Mesenchymal stem cell (in vitro differentiated cells and primary cell): ENCODE data around the gene KRTAP19-4. TPM values are rescaled to one million over a fixed set of nuclear protein-coding genes. Genes with fewer than 3 reads are reported as not detected.

Experiments used
- DNase-seq: peaks from one replicate; pipeline ENCODE4 v3.0.0-alpha.2; 2013
- H2AFZ ChIP-seq: one replicate; pipeline ENCODE4 v1.6.1; 2013; ENCODE audit warnings: low read depth, mild to moderate bottlenecking, control low read depth, inconsistent platforms, low read length, moderate library complexity
- H2AK5ac ChIP-seq: 2 replicates; pipeline ENCODE4 v1.6.1; 2013; ENCODE audit warnings: low read length, moderate library complexity, mild to moderate bottlenecking, inconsistent platforms; ENCODE audit not compliant: severe bottlenecking
- H2BK120ac ChIP-seq: one replicate; pipeline ENCODE4 v1.6.1; 2013; ENCODE audit warnings: low read depth, mild to moderate bottlenecking, inconsistent platforms, low read length, moderate library complexity
- H2BK12ac ChIP-seq, 2 experiments: one replicate each; pipeline ENCODE4 v1.6.1; 2013; ENCODE audit warnings: inconsistent platforms in 2 of 2, low read length in 2 of 2, mild to moderate bottlenecking in 2 of 2, moderate library complexity in 2 of 2, control low read depth in 1 of 2
- H2BK15ac ChIP-seq: one replicate; pipeline ENCODE4 v1.6.1; 2013; ENCODE audit warnings: mild to moderate bottlenecking, low read depth, inconsistent platforms; ENCODE audit not compliant: poor library complexity, severe bottlenecking
- H2BK5ac ChIP-seq: 2 replicates; pipeline ENCODE4 v1.6.1; 2013; ENCODE audit warnings: low read depth, mild to moderate bottlenecking, low read length, control low read depth, inconsistent platforms; ENCODE audit not compliant: poor library complexity, severe bottlenecking
- H3K14ac ChIP-seq, 2 experiments: one replicate each; pipeline ENCODE4 v1.6.1; 2013; ENCODE audit warnings: inconsistent platforms in 2 of 2, low read length in 2 of 2, control low read depth in 1 of 2, mild to moderate bottlenecking in 1 of 2, moderate library complexity in 1 of 2
- H3K18ac ChIP-seq, 2 experiments: one replicate each; pipeline ENCODE4 v1.6.1; 2013; ENCODE audit warnings: inconsistent platforms in 2 of 2, low read length in 2 of 2, control low read depth in 1 of 2, low read depth in 1 of 2, mild to moderate bottlenecking in 1 of 2
- H3K23ac ChIP-seq, 2 experiments: one replicate each; pipeline ENCODE4 v1.6.1; 2013; ENCODE audit warnings: inconsistent platforms in 2 of 2, low read length in 2 of 2, mild to moderate bottlenecking in 2 of 2, moderate library complexity in 2 of 2, control low read depth in 1 of 2
- H3K27ac ChIP-seq: 2 replicates; pipeline ENCODE4 v1.5.1; 2013; ENCODE audit warnings: mild to moderate bottlenecking, moderate library complexity, low read length, control low read depth, inconsistent platforms; ENCODE audit not compliant: poor library complexity, severe bottlenecking
- H3K27me3 ChIP-seq, 2 experiments: 2 replicates each; pipeline versions ENCODE4 v1.6.1 to v1.7.0; 2013; ENCODE audit warnings: low read length in 2 of 2, mild to moderate bottlenecking in 2 of 2, moderate library complexity in 2 of 2, control low read depth in 1 of 2, inconsistent platforms in 1 of 2; ENCODE audit not compliant: control insufficient read depth in 1 of 2, insufficient read depth in 1 of 2
- H3K36me3 ChIP-seq, 2 experiments: 2 replicates each; pipeline versions ENCODE4 v1.6.1 to v1.7.0; 2013; ENCODE audit warnings: low read length in 2 of 2, control low read depth in 1 of 2, inconsistent platforms in 1 of 2, low read depth in 1 of 2, mild to moderate bottlenecking in 1 of 2; ENCODE audit not compliant: insufficient read depth in 2 of 2, control insufficient read depth in 1 of 2
- H3K4ac ChIP-seq, 2 experiments: one replicate each; pipeline ENCODE4 v1.6.1; 2013; ENCODE audit warnings: inconsistent platforms in 2 of 2, low read length in 2 of 2, mild to moderate bottlenecking in 2 of 2, moderate library complexity in 2 of 2, control low read depth in 1 of 2, low read depth in 1 of 2
- H3K4me1 ChIP-seq: 2 replicates; pipeline ENCODE4 v1.6.1; 2013; ENCODE audit warnings: low read depth, low read length, control low read depth; ENCODE audit not compliant: control insufficient read depth, insufficient read depth
- H3K4me2 ChIP-seq: 2 replicates; pipeline ENCODE4 v1.6.1; 2013; ENCODE audit warnings: low read length, mild to moderate bottlenecking, inconsistent platforms; ENCODE audit not compliant: poor library complexity, severe bottlenecking
- H3K4me3 ChIP-seq, 2 experiments: 2 replicates each; pipeline versions ENCODE4 v1.5.1 to v1.7.0; 2013; ENCODE audit warnings: low read length in 2 of 2, mild to moderate bottlenecking in 2 of 2, control low read depth in 1 of 2, low read depth in 1 of 2; ENCODE audit not compliant: insufficient read depth in 1 of 2
- H3K79me1 ChIP-seq: replicated peaks from 2 replicates; pipeline ENCODE4 v1.6.1; 2013; ENCODE audit warnings: mild to moderate bottlenecking, control low read depth, low read length, inconsistent platforms; ENCODE audit not compliant: poor library complexity, severe bottlenecking
- H3K9ac ChIP-seq: 2 replicates; pipeline ENCODE4 v1.7.0; 2013; ENCODE audit warnings: mild to moderate bottlenecking, low read length, moderate library complexity
- H3K9me3 ChIP-seq: 2 replicates; pipeline ENCODE4 v1.7.0; 2013; ENCODE audit warnings: mild to moderate bottlenecking, low read length; ENCODE audit not compliant: control insufficient read depth
- H4K8ac ChIP-seq: one replicate; pipeline ENCODE4 v1.6.1; 2013; ENCODE audit warnings: inconsistent platforms, mild to moderate bottlenecking, low read length, moderate library complexity
- H4K91ac ChIP-seq: one replicate; pipeline ENCODE4 v1.6.1; 2013; ENCODE audit warnings: mild to moderate bottlenecking, low read length, inconsistent platforms
- WGBS: methylation state at CpG from one replicate; pipeline ENCODE4 v1.1.7; 2013; ENCODE audit warnings: mixed read lengths; 5-methylcytosine and 5-hydroxymethylcytosine counted together
- polyA plus RNA-seq, 2 experiments: library from polyadenylated mRNA; stranded (reverse); fragments of 200-250 nt; gene quantifications; one replicate each; pipeline ENCODE4 v1.2.3, GENCODE V29; 2013

KRTAP19-4 gene, protein sequence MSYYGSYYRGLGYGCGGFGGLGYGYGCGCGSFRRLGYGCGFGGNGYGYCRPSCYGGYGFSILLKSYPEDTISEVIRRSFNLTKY
- not detected for polyA plus RNA-seq (2013, experiment 1 of 2)
- not detected for polyA plus RNA-seq (2013, experiment 2 of 2)

DNA sequence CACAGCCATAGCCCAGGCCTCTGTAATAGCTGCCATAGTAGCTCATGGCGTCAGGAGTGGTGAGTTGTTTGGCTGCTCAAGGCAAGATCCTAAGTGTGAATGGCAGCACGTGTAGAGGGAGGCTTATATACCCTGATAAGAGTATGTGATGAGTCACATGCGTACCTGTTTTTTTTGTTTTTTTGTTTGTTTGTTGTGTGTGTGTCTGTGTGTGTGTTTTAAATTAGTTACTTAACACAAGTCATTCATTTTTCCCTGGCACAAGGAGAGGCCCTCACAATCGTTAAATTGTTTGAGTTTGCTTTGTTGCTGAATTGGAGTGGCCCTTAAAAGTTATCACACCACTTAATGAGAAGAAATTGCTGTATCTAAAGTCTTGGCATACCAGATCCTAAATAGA lies at the start of gene KRTAP19-4:
Gene KRTAP19-4 (minus strand): TSS at position 101 of the 400 bp plus-strand sequence. CDS start 55 bp downstream, at position 46.
- H3K27ac ChIP-seq, result no peak within 1 kb of the TSS
- H2BK5ac ChIP-seq, result no peak within 1 kb of the TSS
- no peaks in the 10 kb centered on the region for H3K4me1 ChIP-seq
- H2AK5ac ChIP-seq, result no peak within 1 kb of the TSS
- H3K27me3 ChIP-seq, result no peaks in the 10 kb centered on the region
- H4K91ac ChIP-seq, result no peak within 1 kb of the TSS
- H3K14ac ChIP-seq, result no peak within 1 kb of the TSS
- DNase-seq, result no peak
- no peak within 1 kb of the TSS for H3K4me3 ChIP-seq
- no peak within 1 kb of the TSS for H2BK120ac ChIP-seq
- no peak within 1 kb of the TSS for H3K18ac ChIP-seq
- H3K4me2 ChIP-seq, result no peak within 1 kb of the TSS
- H3K4ac ChIP-seq, result no peak within 1 kb of the TSS
- no peaks in the 10 kb centered on the region for H3K79me1 ChIP-seq
- no peak within 1 kb of the TSS for H4K8ac ChIP-seq
- H2BK15ac ChIP-seq, result no peak within 1 kb of the TSS
- 77% methylated on average over 2 of the region's 4 CpGs for WGBS
- H3K9ac ChIP-seq, result no peak within 1 kb of the TSS
- H2BK12ac ChIP-seq, result no peak within 1 kb of the TSS
- peaks cover 2% of the 10 kb centered on the region for H3K9me3 ChIP-seq
- H3K23ac ChIP-seq, result no peak within 1 kb of the TSS
- no peak within 1 kb of the TSS for H2AFZ ChIP-seq
- no peaks in the 10 kb centered on the region for H3K36me3 ChIP-seq

DNA sequence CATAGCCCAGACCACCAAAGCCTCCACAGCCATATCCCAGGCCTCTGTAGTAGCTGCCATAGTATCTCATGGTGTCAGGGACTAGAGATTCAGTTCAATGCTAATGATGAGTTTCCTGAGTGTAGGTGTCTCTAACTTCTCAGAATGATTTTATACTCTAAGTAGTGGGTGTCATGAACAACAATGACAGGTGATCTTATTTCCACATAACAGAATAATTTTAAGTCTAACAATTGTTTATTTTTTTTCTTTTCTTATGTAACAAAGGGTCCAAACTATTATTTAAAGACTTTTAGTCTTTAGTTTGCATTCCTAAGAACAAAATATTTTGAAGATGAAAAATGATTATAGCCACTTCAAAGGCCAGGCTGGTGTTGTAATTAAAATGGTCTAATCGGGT lies 44.8 kb upstream of the KRTAP19-4 start, which contains the start of gene KRTAP19-6:
Gene KRTAP19-6 (minus strand): TSS at position 101 of the 400 bp plus-strand sequence. CDS start 31 bp downstream, at position 70.
- no peak within 1 kb of the TSS for H3K14ac ChIP-seq
- no peak within 1 kb of the TSS for H3K4ac ChIP-seq
- H4K91ac ChIP-seq, result no peak within 1 kb of the TSS
- H3K4me3 ChIP-seq, result no peak within 1 kb of the TSS
- H2BK15ac ChIP-seq, result no peak within 1 kb of the TSS
- no peak within 1 kb of the TSS for H3K23ac ChIP-seq
- no peak within 1 kb of the TSS for H3K9ac ChIP-seq
- H2AK5ac ChIP-seq, result no peak within 1 kb of the TSS
- WGBS, result no CpG with 5 or more reads among the region's 1 CpG
- H2BK120ac ChIP-seq, result no peak within 1 kb of the TSS
- no peak for DNase-seq
- H2BK5ac ChIP-seq, result no peak within 1 kb of the TSS
- no peaks in the 10 kb centered on the region for H3K36me3 ChIP-seq
- no peak within 1 kb of the TSS for H2BK12ac ChIP-seq
- no peaks in the 10 kb centered on the region for H3K27me3 ChIP-seq
- no peaks in the 10 kb centered on the region for H3K4me1 ChIP-seq
- no peaks in the 10 kb centered on the region for H3K79me1 ChIP-seq
- no peak within 1 kb of the TSS for H4K8ac ChIP-seq
- no peak within 1 kb of the TSS for H2AFZ ChIP-seq
- no peaks in the 10 kb centered on the region for H3K9me3 ChIP-seq
- H3K27ac ChIP-seq, result no peak within 1 kb of the TSS
- H3K4me2 ChIP-seq, result no peak within 1 kb of the TSS
- no peak within 1 kb of the TSS for H3K18ac ChIP-seq

DNA sequence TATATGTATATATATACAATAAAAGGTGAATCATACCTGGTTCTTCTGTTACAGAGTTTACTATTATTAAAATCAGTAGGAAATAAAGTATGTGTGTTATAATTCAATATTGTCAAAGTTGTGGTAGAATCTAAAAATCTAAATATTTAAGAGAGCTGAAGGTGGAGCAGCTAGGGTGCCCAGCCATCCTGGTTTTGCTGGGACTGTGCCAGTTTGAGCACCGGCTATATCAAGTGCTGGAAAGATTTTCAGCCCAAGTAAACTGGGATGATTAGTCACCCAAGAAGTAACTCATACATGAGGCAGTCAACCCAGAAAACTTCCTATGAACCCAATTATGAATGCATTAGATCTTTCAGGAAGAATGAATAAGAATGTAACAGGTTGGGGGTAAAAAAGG lies 21.9 kb upstream of the KRTAP19-4 start:
- Histone ChIP-seq H3K18ac (no peak overlapping the region), H3K9me3 (peaks cover 5% of the 10 kb centered on the region), H2BK5ac (no peak overlapping the region), H3K14ac (no peak overlapping the region), H2BK120ac (no peak overlapping the region), H3K4ac (no peak overlapping the region), H3K4me1 (no peaks in the 10 kb centered on the region), H4K91ac (no peak overlapping the region), H3K23ac (no peak overlapping the region), H3K4me3 (no peak overlapping the region), H3K27me3 (no peaks in the 10 kb centered on the region), H2BK15ac (no peak overlapping the region), H3K4me2 (no peak overlapping the region), H2AK5ac (no peak overlapping the region), H4K8ac (no peak overlapping the region), H2BK12ac (no peak overlapping the region), H2AFZ (no peak overlapping the region), H3K9ac (no peak overlapping the region), H3K27ac (no peak overlapping the region), H3K36me3 (no peaks in the 10 kb centered on the region), H3K79me1 (no peaks in the 10 kb centered on the region)
- WGBS, result 100% methylated on average over 1 of the region's 1 CpG
- DNase-seq, result no peak

DNA sequence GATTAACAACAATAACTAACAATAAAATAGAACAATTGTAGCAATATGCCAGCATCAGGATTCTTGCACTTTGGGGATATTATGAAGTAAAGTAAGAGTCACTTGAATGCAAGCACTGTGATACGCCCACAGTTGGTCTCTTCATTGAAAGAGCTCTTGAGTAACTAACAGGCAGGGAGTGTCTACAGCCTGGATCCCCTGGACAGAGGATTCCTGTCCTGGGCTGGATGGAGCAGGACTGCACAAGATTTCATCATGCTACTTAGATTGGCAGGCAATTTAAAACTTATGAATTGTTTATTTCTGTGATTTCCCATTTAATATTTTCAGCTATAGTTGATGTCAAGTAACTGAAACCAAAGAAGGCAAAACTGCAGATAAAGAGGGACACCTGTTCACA lies 18.7 kb upstream of the KRTAP19-4 start:
- WGBS, result 57% methylated on average over 1 of the region's 1 CpG
- DNase-seq, result no peak

More for the DNA sequence above, 18.7 kb upstream of the KRTAP19-4 start:
- no peak overlapping the region for H3K27ac ChIP-seq
- H3K27me3 ChIP-seq, result no peaks in the 10 kb centered on the region
- H3K4ac ChIP-seq, result no peak overlapping the region
- H2BK5ac ChIP-seq, result no peak overlapping the region
- no peaks in the 10 kb centered on the region for H3K79me1 ChIP-seq
- H3K18ac ChIP-seq, result no peak overlapping the region
- no peaks in the 10 kb centered on the region for H3K36me3 ChIP-seq
- H2BK15ac ChIP-seq, result no peak overlapping the region
- H3K4me1 ChIP-seq, result no peaks in the 10 kb centered on the region
- no peak overlapping the region for H3K4me3 ChIP-seq
- no peak overlapping the region for H3K14ac ChIP-seq
- H3K9me3 ChIP-seq, result no peaks in the 10 kb centered on the region
- H2AK5ac ChIP-seq, result no peak overlapping the region
- H4K91ac ChIP-seq, result no peak overlapping the region
- H2AFZ ChIP-seq, result no peak overlapping the region
- H2BK12ac ChIP-seq, result no peak overlapping the region
- no peak overlapping the region for H4K8ac ChIP-seq
- no peak overlapping the region for H3K4me2 ChIP-seq
- no peak overlapping the region for H3K23ac ChIP-seq
- no peak overlapping the region for H3K9ac ChIP-seq
- no peak overlapping the region for H2BK120ac ChIP-seq
